ENCODE data around the gene PPIA.

DNA sequence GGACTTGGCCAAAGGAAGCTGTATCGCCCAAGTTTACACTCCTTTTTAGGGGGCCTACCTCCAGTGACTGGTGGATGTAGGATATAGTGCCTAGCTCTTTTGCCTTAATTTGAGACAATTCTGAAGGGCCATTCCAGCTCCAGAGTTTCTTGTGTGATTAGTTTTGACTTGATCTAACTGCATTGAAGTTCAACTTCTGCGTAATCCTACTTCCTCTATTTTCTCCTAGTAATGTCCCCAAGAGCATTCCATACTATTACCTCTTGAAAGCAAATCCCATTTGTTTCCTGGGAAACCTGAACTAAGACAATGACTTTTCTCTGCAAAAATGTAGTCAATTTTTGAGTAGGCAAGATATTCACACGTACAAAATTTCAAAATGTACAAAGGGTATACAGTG, 56.1 kb downstream of the PPIA start:
- TF ChIP-seq, protein P1, sequence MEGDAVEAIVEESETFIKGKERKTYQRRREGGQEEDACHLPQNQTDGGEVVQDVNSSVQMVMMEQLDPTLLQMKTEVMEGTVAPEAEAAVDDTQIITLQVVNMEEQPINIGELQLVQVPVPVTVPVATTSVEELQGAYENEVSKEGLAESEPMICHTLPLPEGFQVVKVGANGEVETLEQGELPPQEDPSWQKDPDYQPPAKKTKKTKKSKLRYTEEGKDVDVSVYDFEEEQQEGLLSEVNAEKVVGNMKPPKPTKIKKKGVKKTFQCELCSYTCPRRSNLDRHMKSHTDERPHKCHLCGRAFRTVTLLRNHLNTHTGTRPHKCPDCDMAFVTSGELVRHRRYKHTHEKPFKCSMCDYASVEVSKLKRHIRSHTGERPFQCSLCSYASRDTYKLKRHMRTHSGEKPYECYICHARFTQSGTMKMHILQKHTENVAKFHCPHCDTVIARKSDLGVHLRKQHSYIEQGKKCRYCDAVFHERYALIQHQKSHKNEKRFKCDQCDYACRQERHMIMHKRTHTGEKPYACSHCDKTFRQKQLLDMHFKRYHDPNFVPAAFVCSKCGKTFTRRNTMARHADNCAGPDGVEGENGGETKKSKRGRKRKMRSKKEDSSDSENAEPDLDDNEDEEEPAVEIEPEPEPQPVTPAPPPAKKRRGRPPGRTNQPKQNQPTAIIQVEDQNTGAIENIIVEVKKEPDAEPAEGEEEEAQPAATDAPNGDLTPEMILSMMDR (conservative IDR thresholded peaks at IDR 0.05): no peak
- no peak for TF ChIP-seq EZH2 (IDR thresholded peaks at IDR 0.05; ENCODE audit: low read depth)

Measured in PC-9 (cell line).